Measurements from ENCODE around the gene ARHGEF4.

ARHGEF4 gene

DNA sequence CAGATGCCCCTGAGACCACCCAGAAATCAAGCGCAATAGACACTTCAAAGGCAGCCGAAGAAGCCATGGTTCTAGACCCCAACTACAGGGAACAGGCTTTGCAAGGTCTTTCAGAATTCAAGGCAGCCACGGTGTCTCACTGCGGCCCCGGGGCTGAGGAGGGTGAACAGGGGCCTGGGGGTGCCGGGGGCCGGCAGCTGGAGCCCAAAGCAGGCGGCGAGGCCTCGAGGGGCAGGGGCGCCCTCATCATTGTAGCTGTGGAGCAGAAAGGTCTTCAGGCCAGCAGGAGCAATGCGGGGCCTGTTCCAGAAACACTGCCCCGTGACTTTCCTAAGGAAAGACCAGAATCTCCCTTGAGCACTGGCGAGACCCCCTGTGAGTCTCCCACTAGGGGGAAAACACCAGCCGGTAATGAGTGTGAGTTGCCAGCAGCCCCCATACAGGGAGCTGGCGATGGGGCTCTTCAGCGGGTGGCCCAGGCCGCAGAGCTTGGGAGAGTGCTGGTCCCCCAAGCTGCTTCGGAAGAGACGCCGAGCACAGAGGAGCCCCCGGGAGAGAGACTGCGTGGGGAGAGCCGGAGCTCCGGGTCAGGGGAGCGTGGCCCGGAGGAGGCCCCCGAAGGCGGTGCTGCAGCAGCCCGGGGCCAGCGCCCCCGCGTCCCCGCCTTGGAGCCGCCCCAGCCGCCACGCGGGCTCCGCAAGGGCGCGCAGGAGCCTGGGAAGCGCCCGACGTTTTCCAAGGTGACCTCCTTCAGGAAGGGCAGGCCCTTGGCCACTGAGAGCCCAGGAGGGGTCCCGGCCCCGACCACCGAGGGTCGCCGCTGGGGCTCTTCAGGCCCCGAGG lies 79.1 kb downstream of the ARHGEF4 start:
- no peaks in the 10 kb centered on the region for H3K9me3 ChIP-seq (ENCODE audit: insufficient read depth, low read depth, low read length)
- H3K4me3 ChIP-seq (ENCODE audit: low read length): no peak overlapping the region
- 0 out of 2 replicates have a peak, but pooled peaks cover 5% of the 10 kb centered on the region for H3K27me3 ChIP-seq (ENCODE audit: insufficient read depth, low read length)
- H3K27ac ChIP-seq (ENCODE audit: low read length): no peak overlapping the region
- no peaks in the 10 kb centered on the region for H3K36me3 ChIP-seq (ENCODE audit: insufficient read depth, low read depth, low read length)
- no peak overlapping the region for H3K9ac ChIP-seq (ENCODE audit: low read depth, low read length)
- peaks cover 2% of the 10 kb centered on the region; the same call in 1 of the 2 replicates for H3K4me1 ChIP-seq (ENCODE audit: insufficient read depth, low read length)

DNA sequence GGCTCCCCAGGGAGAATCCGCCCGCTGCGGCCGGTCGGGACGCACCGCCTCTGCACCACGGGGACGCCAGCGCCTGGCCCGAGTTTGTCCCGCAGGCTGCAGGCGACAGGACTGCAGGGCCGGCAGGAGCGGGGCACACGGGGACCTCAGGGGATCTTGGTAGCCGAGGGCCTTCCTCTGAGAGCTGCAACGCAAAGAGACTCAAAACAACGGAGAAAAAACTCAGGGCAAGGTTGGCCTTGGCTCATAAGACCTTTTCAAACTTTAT lies 79.7 kb downstream of the ARHGEF4 start:
- H3K9me3 ChIP-seq (ENCODE audit: insufficient read depth, low read depth, low read length): no peaks in the 10 kb centered on the region
- H3K4me1 ChIP-seq (ENCODE audit: insufficient read depth, low read length): no peaks in the 10 kb centered on the region; the same call in 1 of the 2 replicates
- H3K27ac ChIP-seq (ENCODE audit: low read length): no peak overlapping the region
- H3K4me3 ChIP-seq (ENCODE audit: low read length): no peak overlapping the region
- no peaks in the 10 kb centered on the region for H3K36me3 ChIP-seq (ENCODE audit: insufficient read depth, low read depth, low read length)
- no peak overlapping the region for H3K9ac ChIP-seq (ENCODE audit: low read depth, low read length)
- H3K27me3 ChIP-seq (ENCODE audit: insufficient read depth, low read length): 0 out of 2 replicates have a peak, but pooled peaks cover 5% of the 10 kb centered on the region

DNA sequence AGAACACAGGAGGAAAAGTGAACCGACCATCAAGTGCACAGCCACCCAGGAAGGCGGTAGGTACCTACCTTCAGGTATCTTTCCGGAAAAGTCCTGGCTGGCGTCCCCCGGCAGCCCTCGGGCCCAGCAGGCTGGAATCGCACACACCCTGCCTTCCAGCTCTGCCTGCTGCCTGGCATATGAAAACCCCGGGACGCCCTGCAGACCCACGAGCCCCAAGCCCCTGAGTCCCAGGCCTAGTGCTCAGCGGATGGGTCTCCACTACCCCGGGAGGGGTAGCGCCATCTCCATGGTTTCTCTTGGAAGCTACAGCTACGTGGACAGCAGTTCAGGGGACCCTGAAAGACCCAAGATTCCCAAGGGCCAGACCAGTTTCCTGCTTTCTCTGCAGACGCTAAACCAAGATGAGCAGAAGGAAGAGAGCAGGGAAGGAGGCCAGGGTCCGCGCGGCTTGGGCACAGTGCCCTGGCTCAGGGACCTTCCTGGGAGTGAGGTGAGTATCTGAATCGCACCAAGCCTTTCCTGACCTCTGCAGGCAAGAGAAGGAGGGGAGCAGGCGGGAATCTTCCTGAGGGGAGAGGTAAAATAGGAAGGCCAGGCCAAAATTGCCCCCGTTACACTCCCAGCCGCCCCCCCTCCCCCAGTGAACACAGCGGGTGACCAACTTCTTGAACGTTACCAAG lies 80.4 kb downstream of the ARHGEF4 start:
- Histone ChIP-seq H3K36me3 (ENCODE audit: insufficient read depth, low read depth, low read length) (no peaks in the 10 kb centered on the region), H3K9ac (ENCODE audit: low read depth, low read length) (no peak overlapping the region), H3K4me3 (ENCODE audit: low read length) (no peak overlapping the region), H3K4me1 (ENCODE audit: insufficient read depth, low read length) (no peaks in the 10 kb centered on the region), H3K27me3 (ENCODE audit: insufficient read depth, low read length) (0 out of 2 replicates have a peak, but pooled peaks cover 5% of the 10 kb centered on the region), H3K9me3 (ENCODE audit: insufficient read depth, low read depth, low read length) (no peaks in the 10 kb centered on the region), H3K27ac (ENCODE audit: low read length) (no peak overlapping the region)

DNA sequence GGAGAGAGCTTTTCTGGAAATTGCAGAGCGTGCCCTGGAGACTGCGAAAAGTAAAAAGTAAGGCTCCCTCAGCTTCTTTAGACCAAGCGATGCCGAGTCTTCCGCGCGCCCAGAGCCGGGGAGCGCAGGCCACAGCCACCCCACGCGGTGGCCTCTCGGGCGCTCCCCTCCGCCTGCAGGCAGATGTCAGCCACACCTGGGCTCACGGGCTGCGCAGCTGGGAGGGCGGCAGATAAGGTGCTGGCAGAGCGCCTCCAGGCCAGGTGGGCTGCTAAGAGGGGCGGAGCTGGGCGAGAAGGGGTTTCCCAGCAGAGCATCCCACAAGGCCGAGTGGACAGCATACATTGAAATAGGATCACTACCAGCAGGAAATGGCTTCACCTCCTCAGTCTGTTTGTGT lies 81.7 kb downstream of the ARHGEF4 start:
- Histone ChIP-seq H3K4me3 (ENCODE audit: low read length) (no peak overlapping the region), H3K27me3 (ENCODE audit: insufficient read depth, low read length) (0 out of 2 replicates have a peak, but pooled peaks cover 5% of the 10 kb centered on the region), H3K9ac (ENCODE audit: low read depth, low read length) (no peak overlapping the region), H3K27ac (ENCODE audit: low read length) (no peak overlapping the region), H3K4me1 (ENCODE audit: insufficient read depth, low read length) (no peaks in the 10 kb centered on the region), H3K36me3 (ENCODE audit: insufficient read depth, low read depth, low read length) (no peaks in the 10 kb centered on the region), H3K9me3 (ENCODE audit: insufficient read depth, low read depth, low read length) (no peaks in the 10 kb centered on the region)

DNA sequence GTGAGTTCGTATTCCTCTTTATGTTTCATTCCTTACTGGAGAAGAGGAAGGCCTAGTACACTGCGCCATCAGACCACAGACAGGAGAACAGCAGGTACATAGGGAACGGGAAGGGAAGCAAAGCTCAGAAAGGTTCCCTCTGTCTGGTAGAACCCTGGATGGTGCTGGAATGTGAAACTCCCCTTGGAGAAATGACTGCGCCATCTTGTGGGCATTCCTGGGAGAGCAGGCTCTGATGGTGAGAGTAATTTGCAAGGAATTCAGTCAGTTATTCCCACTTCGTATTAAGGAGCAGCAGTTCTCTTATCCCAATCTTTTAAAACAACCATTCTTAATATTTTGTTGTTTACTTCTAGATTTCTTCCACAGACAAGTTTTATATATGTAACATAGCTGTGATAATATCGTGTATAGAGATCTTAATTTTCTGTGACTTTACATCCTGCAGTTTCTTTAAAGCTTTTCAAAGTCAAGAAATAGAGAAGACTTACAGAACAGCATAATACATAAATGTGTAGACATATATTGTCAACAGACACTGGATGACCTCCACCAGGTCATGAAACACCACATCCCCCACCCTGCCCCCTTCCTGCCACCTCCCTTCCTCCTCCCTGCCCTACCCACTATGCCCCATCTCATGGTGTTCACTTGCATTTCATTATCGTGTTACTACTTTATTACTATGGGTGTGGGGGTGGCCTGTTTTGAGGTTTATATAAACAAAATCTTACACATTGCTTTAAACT lies 83.9 kb downstream of the ARHGEF4 start:
- Histone ChIP-seq H3K36me3 (ENCODE audit: insufficient read depth, low read depth, low read length) (no peaks in the 10 kb centered on the region), H3K27me3 (ENCODE audit: insufficient read depth, low read length) (0 out of 2 replicates have a peak, but pooled peaks cover 5% of the 10 kb centered on the region), H3K9me3 (ENCODE audit: insufficient read depth, low read depth, low read length) (no peaks in the 10 kb centered on the region), H3K4me3 (ENCODE audit: low read length) (no peak overlapping the region), H3K4me1 (ENCODE audit: insufficient read depth, low read length) (no peaks in the 10 kb centered on the region), H3K27ac (ENCODE audit: low read length) (no peak overlapping the region), H3K9ac (ENCODE audit: low read depth, low read length) (no peak overlapping the region)

DNA sequence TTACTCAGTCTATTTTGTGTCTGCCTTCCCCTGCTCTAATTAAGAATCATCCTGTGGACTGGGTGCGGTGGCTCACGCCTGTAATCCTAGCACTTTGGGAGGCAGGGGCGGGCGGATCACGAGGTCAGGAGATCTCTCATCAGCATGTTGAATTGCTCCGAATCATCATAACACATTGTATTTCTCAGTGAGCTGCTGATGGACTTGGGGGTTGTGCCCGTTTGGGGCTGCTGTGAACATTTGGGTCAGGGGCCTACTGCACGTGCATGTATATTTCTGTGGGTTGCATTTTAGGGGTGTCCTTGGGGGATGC lies 84.4 kb downstream of the ARHGEF4 start:
- no peaks in the 10 kb centered on the region for H3K4me1 ChIP-seq (ENCODE audit: insufficient read depth, low read length)
- H3K36me3 ChIP-seq (ENCODE audit: insufficient read depth, low read depth, low read length): no peaks in the 10 kb centered on the region
- H3K4me3 ChIP-seq (ENCODE audit: low read length): no peak overlapping the region
- H3K9ac ChIP-seq (ENCODE audit: low read depth, low read length): no peak overlapping the region
- no peaks in the 10 kb centered on the region for H3K9me3 ChIP-seq (ENCODE audit: insufficient read depth, low read depth, low read length)
- H3K27me3 ChIP-seq (ENCODE audit: insufficient read depth, low read length): 0 out of 2 replicates have a peak, but pooled peaks cover 5% of the 10 kb centered on the region
- no peak overlapping the region for H3K27ac ChIP-seq (ENCODE audit: low read length)

DNA sequence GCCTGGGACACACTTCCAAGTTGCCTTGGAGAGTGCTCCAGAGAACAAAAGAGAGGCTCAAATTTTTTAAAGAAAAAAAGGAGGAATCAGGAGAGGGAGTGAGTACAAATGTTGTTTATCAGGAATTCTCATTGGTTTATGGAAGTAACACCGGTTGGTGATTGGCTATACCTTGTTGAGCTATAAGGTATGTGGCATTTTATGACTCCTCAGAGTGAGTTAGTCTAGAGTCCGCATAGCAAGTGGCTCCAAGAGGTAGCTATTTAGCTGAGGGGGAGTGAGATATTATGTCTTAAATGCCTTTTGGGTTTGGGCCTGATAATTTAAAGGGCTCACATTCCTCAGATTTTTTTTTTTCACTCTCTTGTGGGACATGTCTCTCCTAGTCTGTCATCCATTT lies 85.7 kb downstream of the ARHGEF4 start:
- Histone ChIP-seq H3K27me3 (ENCODE audit: insufficient read depth, low read length) (no peaks in the 10 kb centered on the region), H3K9ac (ENCODE audit: low read depth, low read length) (no peak overlapping the region), H3K27ac (ENCODE audit: low read length) (no peak overlapping the region), H3K4me1 (ENCODE audit: insufficient read depth, low read length) (no peaks in the 10 kb centered on the region), H3K4me3 (ENCODE audit: low read length) (no peak overlapping the region), H3K9me3 (ENCODE audit: insufficient read depth, low read depth, low read length) (no peaks in the 10 kb centered on the region), H3K36me3 (ENCODE audit: insufficient read depth, low read depth, low read length) (no peaks in the 10 kb centered on the region)

DNA sequence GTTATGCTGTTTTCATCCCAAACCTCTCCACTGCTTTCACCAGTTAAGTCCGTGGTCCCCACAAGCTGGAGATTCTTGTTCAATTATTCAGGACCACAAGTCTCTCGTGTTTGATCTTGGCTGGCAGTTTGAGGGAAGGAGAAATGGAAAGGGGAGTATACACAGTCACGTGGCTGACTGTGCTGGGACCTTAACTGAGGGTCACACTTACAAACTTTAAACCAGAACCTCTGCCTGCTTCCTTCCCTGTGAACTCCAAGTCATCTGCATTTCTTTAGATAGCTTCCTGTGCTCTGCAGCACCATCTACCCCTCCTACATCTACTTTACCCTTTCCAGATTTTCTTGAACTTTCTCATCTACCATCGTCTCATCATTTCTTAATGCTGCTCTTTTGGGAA lies 91.7 kb downstream of the ARHGEF4 start:
- Histone ChIP-seq H3K27ac (ENCODE audit: low read length) (no peak overlapping the region), H3K9ac (ENCODE audit: low read depth, low read length) (no peak overlapping the region), H3K4me1 (ENCODE audit: insufficient read depth, low read length) (peaks cover 9% of the 10 kb centered on the region; the same call in 1 of the 2 replicates), H3K4me3 (ENCODE audit: low read length) (no peak overlapping the region), H3K36me3 (ENCODE audit: insufficient read depth, low read depth, low read length) (no peaks in the 10 kb centered on the region), H3K9me3 (ENCODE audit: insufficient read depth, low read depth, low read length) (no peaks in the 10 kb centered on the region), H3K27me3 (ENCODE audit: insufficient read depth, low read length) (no peaks in the 10 kb centered on the region)

DNA sequence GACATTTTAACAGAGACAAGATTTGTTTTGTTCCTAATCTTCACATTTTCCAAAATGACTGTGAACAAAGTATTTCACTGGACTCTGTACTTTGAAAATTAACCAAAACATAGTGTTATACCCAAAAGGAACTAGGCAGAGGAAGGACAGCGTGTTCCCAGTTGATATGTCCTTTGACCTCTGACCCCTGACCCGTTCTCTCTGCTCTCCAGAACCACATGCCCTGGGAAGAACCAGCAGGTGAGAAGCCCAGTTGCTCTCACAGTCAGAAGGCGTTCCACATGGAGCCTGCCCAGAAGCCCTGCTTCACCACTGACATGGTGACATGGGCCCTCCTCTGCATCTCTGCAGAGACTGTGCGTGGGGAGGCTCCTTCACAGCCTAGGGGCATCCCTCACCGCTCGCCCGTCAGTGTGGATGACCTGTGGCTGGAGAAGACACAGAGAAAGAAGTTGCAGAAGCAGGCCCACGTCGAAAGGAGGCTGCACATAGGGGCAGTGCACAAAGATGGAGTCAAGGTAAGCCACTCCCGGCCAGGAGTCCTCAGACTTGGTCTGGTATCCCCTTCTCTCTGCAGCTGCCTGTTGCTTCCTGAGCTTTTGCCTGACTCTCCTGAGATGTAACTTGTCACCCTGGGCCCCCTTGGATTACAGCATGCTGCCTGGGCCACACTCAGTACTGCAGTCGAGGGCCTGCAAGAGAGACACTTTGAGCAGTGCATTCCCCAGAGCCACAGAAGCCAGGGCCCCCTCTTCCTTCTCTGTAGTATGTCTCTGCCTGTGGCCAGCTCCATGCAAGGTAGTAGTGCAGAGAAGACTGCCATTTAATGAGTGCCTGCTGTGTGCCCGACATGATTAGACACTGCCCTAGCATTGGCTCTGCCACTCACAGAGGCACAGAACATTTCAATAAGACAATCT lies 94.3 kb downstream of the ARHGEF4 start:
- H3K9ac ChIP-seq (ENCODE audit: low read depth, low read length): no peak overlapping the region
- peaks cover 16% of the 10 kb centered on the region; the same call in 1 of the 2 replicates for H3K4me1 ChIP-seq (ENCODE audit: insufficient read depth, low read length)
- H3K4me3 ChIP-seq (ENCODE audit: low read length): no peak overlapping the region
- no peaks in the 10 kb centered on the region for H3K27me3 ChIP-seq (ENCODE audit: insufficient read depth, low read length)
- no peak overlapping the region for H3K27ac ChIP-seq (ENCODE audit: low read length)
- H3K36me3 ChIP-seq (ENCODE audit: insufficient read depth, low read depth, low read length): no peaks in the 10 kb centered on the region
- H3K9me3 ChIP-seq (ENCODE audit: insufficient read depth, low read depth, low read length): no peaks in the 10 kb centered on the region

DNA sequence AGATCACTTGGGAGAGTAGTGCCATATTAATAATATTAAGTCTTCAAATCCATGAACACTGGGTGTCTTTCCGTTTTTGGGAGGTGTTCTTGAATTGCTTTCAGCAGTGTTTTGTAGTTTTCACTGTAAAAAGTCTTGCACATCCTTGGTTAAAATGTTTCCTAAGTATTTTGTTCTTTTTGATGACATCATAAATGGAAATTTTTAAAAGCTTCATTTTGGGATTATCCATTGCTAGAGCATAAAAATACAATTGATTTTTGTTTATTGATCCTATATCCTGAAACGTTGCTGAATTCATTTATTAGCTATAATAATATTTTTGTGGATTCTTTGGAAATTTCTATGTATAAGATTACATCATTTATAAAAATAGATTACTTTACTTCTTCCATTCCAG lies 96.8 kb downstream of the ARHGEF4 start:
- Histone ChIP-seq H3K27me3 (ENCODE audit: insufficient read depth, low read length) (no peaks in the 10 kb centered on the region), H3K27ac (ENCODE audit: low read length) (no peak overlapping the region), H3K4me1 (ENCODE audit: insufficient read depth, low read length) (peaks cover 12% of the 10 kb centered on the region; the same call in 1 of the 2 replicates), H3K4me3 (ENCODE audit: low read length) (no peak overlapping the region), H3K9ac (ENCODE audit: low read depth, low read length) (no peak overlapping the region), H3K9me3 (ENCODE audit: insufficient read depth, low read depth, low read length) (no peaks in the 10 kb centered on the region; the same call in 1 of the 2 replicates), H3K36me3 (ENCODE audit: insufficient read depth, low read depth, low read length) (no peaks in the 10 kb centered on the region)

DNA sequence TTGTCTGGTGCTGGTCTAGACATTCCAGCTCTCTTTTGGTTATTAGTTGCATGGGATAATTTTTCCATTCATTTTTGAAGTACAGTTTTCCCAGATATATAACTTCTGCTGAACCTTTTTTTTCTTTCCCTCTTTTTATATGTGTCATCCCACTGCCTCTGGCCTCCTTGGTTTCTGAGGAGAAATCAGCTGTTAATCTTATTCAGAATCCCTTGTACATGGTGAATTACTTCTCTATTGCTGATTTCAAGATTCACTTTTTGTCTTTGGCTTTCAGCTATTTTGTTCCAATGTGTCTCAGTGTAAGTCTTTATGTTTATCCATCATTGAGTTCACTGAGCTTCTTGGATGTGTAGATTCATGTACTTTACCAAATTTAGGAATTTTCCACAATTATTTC lies 99.7 kb downstream of the ARHGEF4 start:
- H3K27ac ChIP-seq (ENCODE audit: low read length): no peak overlapping the region
- no peak overlapping the region for H3K9ac ChIP-seq (ENCODE audit: low read depth, low read length)
- no peak overlapping the region for H3K4me3 ChIP-seq (ENCODE audit: low read length)
- no peaks in the 10 kb centered on the region; the same call in 1 of the 2 replicates for H3K9me3 ChIP-seq (ENCODE audit: insufficient read depth, low read depth, low read length)
- peaks cover 7% of the 10 kb centered on the region; the same call in 1 of the 2 replicates for H3K4me1 ChIP-seq (ENCODE audit: insufficient read depth, low read length)
- H3K36me3 ChIP-seq (ENCODE audit: insufficient read depth, low read depth, low read length): no peaks in the 10 kb centered on the region
- H3K27me3 ChIP-seq (ENCODE audit: insufficient read depth, low read length): no peaks in the 10 kb centered on the region

Data from iPS-20b (cell line).